H1 (cell line): ENCODE results near the gene WNK2. TPM values are rescaled to one million over a fixed set of nuclear protein-coding genes. Genes with fewer than 3 reads are reported as not detected.
"Not testable (repeated sequence)": the region's sequence is repeated elsewhere in the genome, so short reads cannot be mapped to it uniquely, and the experiment has no call there.

Source experiments
- CTCF ChIA-PET: fragments of 300-600 bp; sonication (Branson Sonifier 250); formaldehyde crosslinking; loops from one replicate; lab custom pipeline; 2021; ENCODE audit not compliant: partially characterized antibody; lab: Charles Lee
- POLR2A ChIA-PET: fragments of 300-600 bp; sonication (Branson Sonifier 250); formaldehyde crosslinking; loops from one replicate; lab custom pipeline; 2021; ENCODE audit warnings: inconsistent platforms; ENCODE audit not compliant: partially characterized antibody; lab: Charles Lee
- DNase-seq, 2 experiments: peaks; one replicate each; pipeline versions ENCODE4 v3.0.0 to v3.0.0-alpha.2; 2010 to 2022; ENCODE audit warnings: low spot score in 2 of 2, low read depth in 1 of 2, mixed read lengths in 1 of 2
- FAIRE-seq: peaks from 2 replicates; lab custom pipeline; 2011; peaks lifted over from hg19 to GRCh38; lab: Jason Lieb, UNC
- H2AFZ ChIP-seq: 2 replicates; pipeline ENCODE4 v1.8.1; 2012; ENCODE audit warnings: low read length, inconsistent platforms
- H2AK5ac ChIP-seq: 2 replicates; pipeline ENCODE4 v1.6.1; 2013; ENCODE audit warnings: low read depth, low read length
- H2BK120ac ChIP-seq: replicated peaks from 2 replicates; pipeline ENCODE3; 2013; ENCODE audit warnings: low read depth, low read length, inconsistent platforms
- H2BK12ac ChIP-seq: 2 replicates; pipeline ENCODE4 v1.6.1; 2013; ENCODE audit warnings: low read depth, low read length
- H2BK15ac ChIP-seq: 2 replicates; pipeline ENCODE4 v1.6.1; 2013; ENCODE audit warnings: low read length
- H2BK20ac ChIP-seq: 2 replicates; pipeline ENCODE4 v1.6.1; 2013; ENCODE audit warnings: low read length
- H2BK5ac ChIP-seq: 2 replicates; pipeline ENCODE4 v1.6.1; 2013; ENCODE audit warnings: low read depth, low read length
- H3K14ac ChIP-seq: 2 replicates; pipeline ENCODE4 v1.6.1; 2013; ENCODE audit warnings: inconsistent platforms; ENCODE audit not compliant: insufficient read length
- H3K18ac ChIP-seq: 2 replicates; pipeline ENCODE4 v1.6.1; 2013; ENCODE audit warnings: low read length; ENCODE audit errors: extremely low read depth
- H3K23ac ChIP-seq: 2 replicates; pipeline ENCODE4 v1.6.1; 2013; ENCODE audit warnings: inconsistent platforms; ENCODE audit not compliant: insufficient read length
- H3K23me2 ChIP-seq: 2 replicates; pipeline ENCODE4 v1.6.1; 2013; ENCODE audit warnings: low read depth, low read length
- H3K27ac ChIP-seq: 2 replicates; pipeline ENCODE4 v1.6.1; 2011; ENCODE audit warnings: low read depth, low read length, inconsistent platforms
- H3K27me3 ChIP-seq, 4 experiments: replicated peaks in 1 of 4; 1 replicate in 1 of 4; 2 replicates in 3 of 4; pipeline versions ENCODE4 v1.6.1 to v1.8.1; 2011 to 2013; ENCODE audit warnings: low read length in 3 of 4, mild to moderate bottlenecking in 3 of 4, inconsistent platforms in 2 of 4, mixed read lengths in 2 of 4, moderate library complexity in 1 of 4; ENCODE audit not compliant: control insufficient read depth in 3 of 4, insufficient read depth in 3 of 4; ENCODE audit errors: extremely low read depth in 1 of 4
- H3K36me3 ChIP-seq, 4 experiments: 2 replicates each; pipeline versions ENCODE4 v1.6.1 to v1.8.1; 2011 to 2013; ENCODE audit warnings: mild to moderate bottlenecking in 4 of 4, low read length in 3 of 4, moderate library complexity in 2 of 4, control low read depth in 1 of 4, inconsistent platforms in 1 of 4; ENCODE audit not compliant: insufficient read depth in 4 of 4, control insufficient read depth in 2 of 4
- H3K4ac ChIP-seq: replicated peaks from 2 replicates; pipeline ENCODE3; 2013; ENCODE audit warnings: low read length, low read depth, mixed read lengths, inconsistent platforms; ENCODE audit not compliant: insufficient read length
- H3K4me1 ChIP-seq, 4 experiments: replicated peaks in 1 of 4; 1 replicate in 1 of 4; 2 replicates in 3 of 4; pipeline versions ENCODE4 v1.6.1 to v1.8.1; 2011 to 2013; ENCODE audit warnings: low read length in 3 of 4, inconsistent platforms in 2 of 4, mixed read lengths in 1 of 4; ENCODE audit not compliant: insufficient read depth in 4 of 4, control insufficient read depth in 3 of 4
- H3K4me2 ChIP-seq, 2 experiments: 2 replicates each; pipeline versions ENCODE4 v1.6.1 to v1.8.1; 2011 to 2013; ENCODE audit warnings: low read depth in 2 of 2, low read length in 2 of 2, control low read depth in 1 of 2, inconsistent platforms in 1 of 2, mild to moderate bottlenecking in 1 of 2; ENCODE audit not compliant: insufficient read depth in 1 of 2
- H3K4me3 ChIP-seq, 4 experiments: fragments of 200-600, 300-600 bp in 1 of 4; sonication (generic), shearing (Covaris generic), sonication (Bioruptor Twin) in 1 of 4; 2 replicates each; pipeline versions ENCODE4 v1.5.1 to v1.8.1; 2011 to 2016; ENCODE audit warnings: low read length in 4 of 4, low read depth in 3 of 4, control low read depth in 2 of 4, inconsistent platforms in 2 of 4, mild to moderate bottlenecking in 2 of 4, mixed read lengths in 1 of 4, moderate library complexity in 1 of 4; ENCODE audit not compliant: insufficient read depth in 2 of 4; ENCODE audit errors: extremely low read depth in 1 of 4
- H3K56ac ChIP-seq: replicated peaks from 2 replicates; pipeline ENCODE3; 2013; ENCODE audit warnings: low read depth, mild to moderate bottlenecking, mixed read lengths, low read length, inconsistent platforms; ENCODE audit not compliant: insufficient read length
- H3K79me1 ChIP-seq: 2 replicates; pipeline ENCODE4 v1.6.1; 2013; ENCODE audit warnings: low read depth, low read length, control low read depth
- H3K79me2 ChIP-seq, 2 experiments: 2 replicates each; pipeline versions ENCODE4 v1.6.1 to v1.8.1; 2012 to 2013; ENCODE audit warnings: low read length in 2 of 2, mild to moderate bottlenecking in 2 of 2, inconsistent platforms in 1 of 2; ENCODE audit not compliant: insufficient read depth in 2 of 2, control insufficient read depth in 1 of 2
- H3K9ac ChIP-seq, 4 experiments: replicated peaks in 1 of 4; 1 replicate in 1 of 4; 2 replicates in 3 of 4; pipeline versions ENCODE4 v1.6.1 to v1.8.1; 2011 to 2013; ENCODE audit warnings: low read depth in 3 of 4, low read length in 3 of 4, control low read depth in 2 of 4, mild to moderate bottlenecking in 2 of 4, moderate library complexity in 2 of 4, inconsistent platforms in 1 of 4; ENCODE audit errors: extremely low read depth in 1 of 4
- H3K9me3 ChIP-seq, 2 experiments: 2 replicates each; pipeline versions ENCODE4 v1.6.1 to v1.8.1; 2012 to 2013; ENCODE audit warnings: mild to moderate bottlenecking in 2 of 2, moderate library complexity in 2 of 2, control low read depth in 1 of 2, inconsistent platforms in 1 of 2, low read depth in 1 of 2, low read length in 1 of 2, mixed read lengths in 1 of 2; ENCODE audit not compliant: insufficient read depth in 2 of 2
- H4K20me1 ChIP-seq, 2 experiments: replicated peaks in 1 of 2; 2 replicates each; pipeline versions ENCODE3 to v1.8.1; 2011 to 2013; ENCODE audit warnings: inconsistent platforms in 2 of 2, low read length in 2 of 2, mild to moderate bottlenecking in 1 of 2; ENCODE audit not compliant: insufficient read depth in 2 of 2, control insufficient read depth in 1 of 2
- H4K5ac ChIP-seq: 2 replicates; pipeline ENCODE4 v1.6.1; 2013; ENCODE audit warnings: low read length, low read depth, mixed read lengths, inconsistent platforms; ENCODE audit not compliant: insufficient read length
- H4K8ac ChIP-seq: 2 replicates; pipeline ENCODE4 v1.8.0; 2013; ENCODE audit warnings: mild to moderate bottlenecking, moderate library complexity, low read length, inconsistent platforms; ENCODE audit not compliant: insufficient read depth; ENCODE audit errors: extremely low read depth
- H4K91ac ChIP-seq: replicated peaks from 2 replicates; pipeline ENCODE3; 2013; ENCODE audit warnings: low read length, mixed read lengths, inconsistent platforms; ENCODE audit not compliant: insufficient read length
- CHD1 ChIP-seq: IDR thresholded peaks from 2 replicates; pipeline ENCODE4 v1.6.1; 2012; ENCODE audit warnings: low read depth, low read length, improper control_type of control experiment
- CTCF ChIP-seq, 3 experiments: IDR thresholded peaks; 1 replicate in 2 of 3; 2 replicates in 1 of 3; pipeline versions ENCODE4 v1.5.1 to v1.6.1; 2011; ENCODE audit warnings: low read length in 3 of 3, mild to moderate bottlenecking in 3 of 3, inconsistent platforms in 2 of 3, low read depth in 1 of 3, moderate library complexity in 1 of 3; ENCODE audit not compliant: insufficient read depth in 1 of 3; ENCODE audit errors: control extremely low read depth in 1 of 3
- HDAC2 ChIP-seq, 2 experiments: fragments of 300-600 bp in 1 of 2; sonication (generic) in 1 of 2; IDR thresholded peaks; 2 replicates each; pipeline ENCODE4 v1.6.1; 2011 to 2012; ENCODE audit warnings: low read depth in 2 of 2, low read length in 2 of 2, mild to moderate bottlenecking in 2 of 2, moderate library complexity in 2 of 2, borderline replicate concordance in 1 of 2, inconsistent platforms in 1 of 2
- HDAC6 ChIP-seq: IDR thresholded peaks from one replicate; pipeline ENCODE4 v1.7.1; 2012; ENCODE audit warnings: low read depth, mild to moderate bottlenecking, inconsistent platforms, low read length, moderate library complexity
- POLR2A ChIP-seq, 2 experiments: IDR thresholded peaks; 1 replicate in 1 of 2; 2 replicates in 1 of 2; pipeline ENCODE4 v1.6.1; 2011; ENCODE audit warnings: low read depth in 2 of 2, low read length in 2 of 2, mild to moderate bottlenecking in 2 of 2; ENCODE audit errors: control extremely low read depth in 1 of 2
- RFX5 ChIP-seq: IDR thresholded peaks from 2 replicates; pipeline ENCODE4 v1.6.1; 2011; ENCODE audit warnings: low read depth, low read length, improper control_type of control experiment, borderline replicate concordance
- RXRA ChIP-seq: IDR thresholded peaks from 2 replicates; pipeline ENCODE4 v1.6.1; 2011; ENCODE audit warnings: low read depth, mild to moderate bottlenecking, low read length, moderate library complexity; ENCODE audit not compliant: insufficient read depth
- SIRT6 ChIP-seq: IDR thresholded peaks from one replicate; pipeline ENCODE4 v1.7.1; 2012; ENCODE audit warnings: low read length, inconsistent platforms
- WGBS, 2 experiments: shearing (Covaris generic) in 1 of 2; methylation state at CpG; one replicate each; pipeline versions ENCODE4 v1.1.6 to v1.1.7; 2013 to 2015; ENCODE audit warnings: low lambda C conversion rate in 2 of 2, mixed read lengths in 2 of 2, inconsistent platforms in 1 of 2, low coverage in 1 of 2, missing lambda C conversion rate in 1 of 2; ENCODE audit not compliant: insufficient replicate concordance in 2 of 2, insufficient coverage in 1 of 2, insufficient read length in 1 of 2; ENCODE audit errors: extremely low coverage in 1 of 2, missing lambda C conversion rate in 1 of 2; 5-methylcytosine and 5-hydroxymethylcytosine counted together
- polyA plus RNA-seq, 7 experiments: library from polyadenylated mRNA; depleted of rRNA in 3 of 7; stranded (reverse) in 5 of 7; unstranded in 2 of 7; fragments of >200 nt in 5 of 7; fragments of 200-250 nt in 2 of 7; gene quantifications; 1 replicate in 5 of 7; 2 replicates in 1 of 7; 4 replicates in 1 of 7; pipeline versions ENCODE4 v1.2.1 to v1.2.3, GENCODE V29; 2011 to 2013; ENCODE audit warnings: missing spikeins in 2 of 7, mixed read lengths in 2 of 7
- total RNA-seq: library from RNA; stranded (reverse); fragmentation: NEBNext Ultra II Directional; extraction: Animal tissue kit (Norgen Biotek cat#: 25700); gene quantifications from 2 replicates; pipeline ENCODE4 v1.2.1, GENCODE V29; 2021

WNK2 gene
- total and polyA plus RNA-seq, 2 of the 8 experiments (the other 6 are each of a cell fraction or from before 2014, with no cell fraction given) = 12.0 to 87.2 TPM

- TF ChIP-seq CTCF (IDR thresholded peaks at IDR 0.05; ENCODE audit: control extremely low read depth in 1 of 3, insufficient read depth in 1 of 3, low read depth in 1 of 3, low read length in 3 of 3) = no peak
- no peak for TF ChIP-seq HDAC6
- TF ChIP-seq RFX5 = no peak
- TF ChIP-seq CHD1 = no peak
- no peak for TF ChIP-seq POLR2A (IDR thresholded peaks at IDR 0.05; ENCODE audit: control extremely low read depth in 1 of 2, low read depth in 2 of 2, low read length in 2 of 2)
- TF ChIP-seq RXRA = no peak
- TF ChIP-seq SIRT6 = no peak
- TF ChIP-seq HDAC2 (IDR thresholded peaks at IDR 0.05; ENCODE audit: borderline replicate concordance in 1 of 2, low read depth in 2 of 2, low read length in 2 of 2) = no peak
Observed at GRCh38 chr9:93250185-93250584, 66.2 kb downstream of the WNK2 start (continued).

GRCh38 chr9:93251309-93251708 is 67.4 kb downstream of the WNK2 start:
- H3K23me2 ChIP-seq, H4K8ac ChIP-seq, DNase-seq, H3K4me3 ChIP-seq, H2BK120ac ChIP-seq, H3K79me1 ChIP-seq, H3K27ac ChIP-seq, H3K4ac ChIP-seq, H3K4me2 ChIP-seq, H4K5ac ChIP-seq, H3K27me3 ChIP-seq, H2BK5ac ChIP-seq, H3K79me2 ChIP-seq, H4K91ac ChIP-seq, H3K14ac ChIP-seq, H3K23ac ChIP-seq, H2AFZ ChIP-seq, H2AK5ac ChIP-seq, H2BK12ac ChIP-seq, H3K36me3 ChIP-seq, H2BK20ac ChIP-seq, H3K18ac ChIP-seq, POLR2A ChIA-PET, FAIRE-seq, H3K9me3 ChIP-seq, H4K20me1 ChIP-seq, H3K4me1 ChIP-seq, H3K56ac ChIP-seq, H2BK15ac ChIP-seq, H3K9ac ChIP-seq: not testable (repeated sequence)
- CTCF ChIA-PET = interaction anchor here (1.4 to 1.9 kb wide), 5 partner anchors 10 to 58 kb away, joined by 3 to 8 read pairs (median 4); no protein-coding TSS in a partner anchor
- WGBS, 2 experiments = 91% methylated on average over 8 of the region's 8 CpGs; no CpG with 5 or more reads in 1 of the 2 experiments
